ENCODE data around the gene DNER. TPM values are rescaled to one million over a fixed set of nuclear protein-coding genes. Genes with fewer than 3 reads are reported as not detected.
"Not testable (repeated sequence)": the region's sequence is repeated elsewhere in the genome, so short reads cannot be mapped to it uniquely, and the experiment has no call there.

DNER gene
- polyA plus RNA-seq, 10 donors = 1.4 to 5.1 (median 3.0) TPM

GRCh38 chr2:229571243-229571642 is 143.1 kb downstream of the DNER start:
- no peak for DNase-seq

- no peak for DNase-seq
These were observed 148.0 kb downstream of the DNER start for GRCh38 chr2:229566370-229566769.

GRCh38 chr2:229564300-229564907 is 150.0 kb downstream of the DNER start:
- DNase-seq = no peak

GRCh38 chr2:229563388-229563787 is 151.0 kb downstream of the DNER start:
- DNase-seq = no peak

- no peak for DNase-seq
These were observed 151.8 kb downstream of the DNER start for GRCh38 chr2:229562472-229563127.

GRCh38 chr2:229559986-229560385 is 154.4 kb downstream of the DNER start:
- no peak for DNase-seq

- no peak for DNase-seq
These were observed 161.3 kb downstream of the DNER start for GRCh38 chr2:229553091-229553490.

GRCh38 chr2:229543176-229543873 is 171.0 kb downstream of the DNER start:
- no peak for DNase-seq

GRCh38 chr2:229539628-229540027 is 174.7 kb downstream of the DNER start:
- DNase-seq = no peak

- DNase-seq = no peak
These were observed 182.8 kb downstream of the DNER start for GRCh38 chr2:229531594-229531993.

GRCh38 chr2:229530434-229530833 is 183.9 kb downstream of the DNER start:
- peak in 1 of 3 donors; percentile 51 for DNase-seq

GRCh38 chr2:229528846-229529245 is 185.5 kb downstream of the DNER start:
- DNase-seq = no peak

- DNase-seq = no peak
These were observed 187.4 kb downstream of the DNER start for GRCh38 chr2:229526951-229527350.

- DNase-seq = no peak
These were observed 189.6 kb downstream of the DNER start for GRCh38 chr2:229524799-229525198.

- DNase-seq = no peak
These were observed 190.7 kb downstream of the DNER start for GRCh38 chr2:229523663-229524062.

GRCh38 chr2:229521576-229521975 is 192.8 kb downstream of the DNER start:
- peak in 1 of 3 donors; percentile 79 for DNase-seq

- DNase-seq = peak; percentile 83 to 96 (median 88)
These were observed 193.7 kb downstream of the DNER start for GRCh38 chr2:229520691-229521096.

- DNase-seq = peak in 1 of 3 donors; percentile 31
These were observed 194.5 kb downstream of the DNER start for GRCh38 chr2:229519655-229520430.

- peak; percentile 47 to 81 (median 58) for DNase-seq
These were observed 200.0 kb downstream of the DNER start for GRCh38 chr2:229514273-229514895.

GRCh38 chr2:229511524-229511923 is 202.8 kb downstream of the DNER start:
- DNase-seq = no peak

GRCh38 chr2:229506699-229507098 is 207.7 kb downstream of the DNER start:
- not testable (repeated sequence) for DNase-seq
